Coronary artery (tissue), 2 donors: ENCODE measurements around the gene BCKDK.
"Not testable (repeated sequence)": the region's sequence is repeated elsewhere in the genome, so short reads cannot be mapped to it uniquely, and the experiment has no call there.

Source experiments
- DNase-seq: peaks from one replicate; pipeline ENCODE4 v3.0.0-alpha.2; 2017; ENCODE audit warnings: low spot score
- H3K27ac ChIP-seq, 2 donors: fragments of 200-600 bp; sonication (generic); one replicate each; pipeline ENCODE4 v1.5.1; 2016 to 2019
- H3K4me3 ChIP-seq: fragments of 200-600 bp; sonication (generic); 2 replicates; pipeline ENCODE4 v1.5.1; 2016; ENCODE audit warnings: mild to moderate bottlenecking, moderate library complexity
- TF ChIP-seq, protein P1 (sequence below): fragments of 200-600 bp; sonication (generic); IDR thresholded peaks from one replicate; pipeline ENCODE4 v1.5.1; 2019; ENCODE audit warnings: antibody characterized with exemption

BCKDK gene

DNA sequence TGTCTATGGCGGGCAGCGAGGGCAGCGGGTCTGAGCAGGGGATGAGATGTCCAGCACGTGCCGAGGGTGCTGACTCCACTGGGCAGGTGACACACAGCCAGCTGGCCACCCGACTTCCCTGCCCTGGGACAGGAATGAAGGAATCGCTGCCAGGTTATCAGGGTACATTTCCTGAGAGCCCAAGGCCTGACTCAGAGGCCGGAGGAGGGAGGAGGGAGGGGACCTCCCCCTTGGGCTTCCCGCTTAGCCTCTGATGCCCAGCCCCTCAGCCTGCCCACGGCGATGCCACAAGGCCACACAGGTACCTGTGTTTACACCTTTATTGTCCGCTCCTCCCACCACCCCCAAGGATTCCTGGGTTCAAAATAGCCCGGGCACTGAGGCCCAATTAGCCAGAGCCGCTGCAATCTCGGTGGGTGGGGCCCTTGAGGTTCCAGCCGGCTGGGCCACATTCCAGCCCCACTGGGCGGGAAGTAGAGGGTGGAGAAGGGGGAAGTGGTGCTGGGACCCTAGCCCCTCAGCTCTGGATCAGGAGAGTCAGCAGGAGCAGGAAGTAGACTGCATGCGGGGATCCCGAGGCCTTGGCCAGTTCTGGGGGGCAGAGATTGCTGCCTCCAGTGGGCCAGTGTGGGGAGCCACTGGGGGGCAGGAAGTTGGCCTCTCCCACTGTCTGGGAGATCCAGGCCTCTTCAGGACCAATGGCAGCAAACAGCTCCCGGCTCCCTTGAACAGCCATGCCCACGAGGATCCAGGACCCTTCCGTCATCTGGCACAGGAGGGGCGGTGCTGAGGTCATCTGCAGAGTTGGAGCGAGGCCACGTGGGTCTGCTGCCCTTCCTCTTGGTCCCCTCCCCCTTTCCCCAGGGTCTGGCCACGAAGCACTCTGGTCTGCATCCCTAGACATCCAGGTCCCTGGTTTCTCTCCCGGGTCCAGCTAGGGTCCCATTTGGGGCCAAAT lies 30.7 kb downstream of the BCKDK start:
- Histone ChIP-seq H3K27ac (peak overlapping the region in 1 of 2 donors; percentile 58), H3K4me3 (peak overlapping the region; percentile 44)
- DNase-seq: peak; percentile 81
- TF ChIP-seq, protein P1, sequence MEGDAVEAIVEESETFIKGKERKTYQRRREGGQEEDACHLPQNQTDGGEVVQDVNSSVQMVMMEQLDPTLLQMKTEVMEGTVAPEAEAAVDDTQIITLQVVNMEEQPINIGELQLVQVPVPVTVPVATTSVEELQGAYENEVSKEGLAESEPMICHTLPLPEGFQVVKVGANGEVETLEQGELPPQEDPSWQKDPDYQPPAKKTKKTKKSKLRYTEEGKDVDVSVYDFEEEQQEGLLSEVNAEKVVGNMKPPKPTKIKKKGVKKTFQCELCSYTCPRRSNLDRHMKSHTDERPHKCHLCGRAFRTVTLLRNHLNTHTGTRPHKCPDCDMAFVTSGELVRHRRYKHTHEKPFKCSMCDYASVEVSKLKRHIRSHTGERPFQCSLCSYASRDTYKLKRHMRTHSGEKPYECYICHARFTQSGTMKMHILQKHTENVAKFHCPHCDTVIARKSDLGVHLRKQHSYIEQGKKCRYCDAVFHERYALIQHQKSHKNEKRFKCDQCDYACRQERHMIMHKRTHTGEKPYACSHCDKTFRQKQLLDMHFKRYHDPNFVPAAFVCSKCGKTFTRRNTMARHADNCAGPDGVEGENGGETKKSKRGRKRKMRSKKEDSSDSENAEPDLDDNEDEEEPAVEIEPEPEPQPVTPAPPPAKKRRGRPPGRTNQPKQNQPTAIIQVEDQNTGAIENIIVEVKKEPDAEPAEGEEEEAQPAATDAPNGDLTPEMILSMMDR: no peak

DNA sequence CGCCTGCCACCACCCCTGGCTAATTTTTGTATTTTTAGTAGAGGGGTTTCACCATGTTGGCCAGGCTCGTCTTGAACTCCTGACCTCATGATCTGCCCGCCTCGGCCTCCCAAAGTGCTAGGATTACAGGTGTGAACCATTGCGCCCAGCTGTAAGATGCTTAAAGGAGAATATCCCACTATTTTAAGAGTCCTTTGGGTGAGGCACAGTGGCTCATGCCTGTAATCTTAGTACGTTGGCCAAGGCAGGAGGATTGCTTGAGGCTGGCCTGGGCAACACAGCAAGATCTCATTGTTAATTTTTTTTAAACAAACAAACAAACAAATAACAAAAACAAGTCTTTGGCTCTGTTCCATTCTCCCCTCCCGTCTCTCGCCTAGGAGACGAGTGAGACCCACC lies 32.9 kb downstream of the BCKDK start:
- DNase-seq: not testable (repeated sequence)
- peak overlapping the region; percentile 57 to 90 for H3K27ac ChIP-seq
- H3K4me3 ChIP-seq: peak overlapping the region; percentile 80

DNA sequence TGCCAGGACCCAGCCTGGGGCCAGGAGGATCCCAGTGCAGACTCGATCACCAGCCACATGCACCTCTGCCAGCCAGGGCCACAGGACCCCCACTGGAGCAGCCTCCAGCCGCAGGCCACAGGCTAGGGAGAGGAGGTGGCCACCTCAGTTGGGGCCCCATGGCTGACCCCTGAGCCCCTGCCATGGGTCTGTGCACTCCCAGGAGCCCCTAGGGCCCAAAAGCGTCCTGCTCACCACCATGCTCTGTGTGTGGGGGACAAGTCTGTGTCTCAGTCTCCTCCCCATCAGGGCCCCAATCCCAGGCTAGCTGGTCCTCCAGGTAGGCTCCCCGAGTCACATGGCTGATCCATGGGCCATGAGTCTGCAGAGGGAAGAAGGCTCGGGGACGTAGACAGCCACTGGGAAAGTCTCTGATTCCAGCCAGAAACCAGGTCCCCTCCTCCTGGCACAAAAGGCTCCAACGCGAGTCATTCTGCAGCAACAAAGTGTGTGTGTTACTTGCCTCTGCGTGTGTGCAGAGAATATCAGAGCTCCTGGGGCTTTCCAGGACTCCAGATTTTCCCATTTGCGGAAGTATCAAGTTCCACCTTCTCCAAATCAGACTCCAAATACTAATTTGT lies 33.4 kb downstream of the BCKDK start:
- TF ChIP-seq, protein P1: no peak
- Histone ChIP-seq H3K4me3 (peak overlapping the region; percentile 80), H3K27ac (peak overlapping the region; percentile 57 to 90)
- no peak for DNase-seq

DNA sequence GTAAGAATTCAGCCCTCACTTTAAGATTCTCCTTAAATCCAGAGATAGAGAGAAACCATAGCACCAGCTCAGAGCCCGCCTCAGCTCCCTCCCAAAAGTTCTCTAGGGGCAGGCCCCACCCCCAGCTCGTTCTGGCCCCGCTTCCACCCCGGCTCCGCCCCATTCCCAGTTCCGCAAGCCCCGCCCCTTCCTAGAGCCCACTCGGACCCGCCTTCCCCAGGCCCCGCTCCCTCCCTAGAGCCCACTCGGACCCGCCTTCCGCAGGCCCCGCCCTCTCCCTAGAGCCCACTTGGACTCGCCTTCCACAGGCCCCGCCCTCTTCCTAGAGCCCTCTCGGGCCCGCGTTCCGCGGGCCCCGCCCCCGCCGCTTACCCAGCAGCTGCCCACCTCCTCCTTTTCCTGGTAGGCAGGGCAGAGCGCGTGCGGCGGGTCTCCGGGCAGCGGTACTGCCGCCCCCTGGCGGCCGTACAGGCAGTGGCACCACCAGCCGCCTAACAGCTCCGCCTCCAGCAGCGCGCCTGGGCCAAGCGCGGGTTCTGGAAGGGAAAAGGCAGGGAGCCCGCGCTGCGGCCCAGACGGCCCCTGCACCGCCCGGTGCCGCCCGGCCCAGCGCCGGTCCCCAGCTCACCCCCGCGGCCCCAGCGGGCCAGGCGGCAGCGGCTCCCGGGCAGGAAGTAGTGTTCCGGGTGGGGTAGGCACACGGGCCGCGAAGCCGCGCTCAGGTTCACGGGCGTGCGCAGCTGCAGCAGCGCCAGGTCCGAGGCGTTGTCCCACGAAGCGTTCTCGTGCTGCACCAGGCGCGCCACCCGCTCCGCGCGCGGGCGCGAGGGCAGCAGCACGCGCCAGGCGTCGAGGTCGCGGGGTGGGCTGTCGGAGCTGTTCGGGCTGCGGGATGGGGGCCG lies 34.2 kb downstream of the BCKDK start:
- peak; percentile 100 for DNase-seq
- TF ChIP-seq, protein P1: peak; percentile 99
- Histone ChIP-seq H3K4me3 (peak overlapping the region; percentile 80), H3K27ac (peak overlapping the region; percentile 57 to 90)

DNA sequence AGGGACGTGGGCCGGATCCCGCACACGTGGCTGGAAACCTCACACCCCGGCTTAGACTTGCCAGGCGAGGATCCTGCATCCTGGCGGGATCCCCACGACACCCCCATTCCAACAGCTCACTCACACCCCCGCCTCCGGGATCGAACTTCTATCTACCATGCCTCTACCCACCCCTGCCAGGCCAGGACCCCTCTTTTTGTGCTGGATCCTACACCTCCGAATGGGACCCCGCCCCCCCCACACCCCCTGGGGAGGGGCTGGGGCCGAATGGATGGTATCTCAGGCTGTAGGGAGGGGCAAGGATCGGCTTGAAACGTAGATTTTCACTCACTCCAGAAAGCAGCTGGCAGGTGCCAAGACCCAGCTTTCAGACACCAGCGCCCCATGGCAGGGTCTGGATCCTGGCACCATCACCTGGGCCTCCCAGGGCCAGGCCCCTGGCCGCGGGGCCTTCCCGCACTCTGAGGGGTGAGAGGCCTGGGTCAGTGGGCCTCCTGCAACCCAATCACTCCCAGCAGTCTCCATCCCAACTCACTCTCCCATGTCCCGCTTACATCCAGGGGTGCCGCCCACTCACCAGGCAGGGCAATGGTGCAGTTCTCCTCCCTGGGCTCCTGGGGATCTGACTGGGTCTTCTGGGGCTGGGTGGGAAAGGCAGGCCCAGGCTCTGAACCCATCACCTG lies 35.0 kb downstream of the BCKDK start:
- TF ChIP-seq, protein P1: no peak
- Histone ChIP-seq H3K27ac (peak overlapping the region in 1 of 2 donors; percentile 90), H3K4me3 (peak overlapping the region; percentile 80)
- no peak for DNase-seq

DNA sequence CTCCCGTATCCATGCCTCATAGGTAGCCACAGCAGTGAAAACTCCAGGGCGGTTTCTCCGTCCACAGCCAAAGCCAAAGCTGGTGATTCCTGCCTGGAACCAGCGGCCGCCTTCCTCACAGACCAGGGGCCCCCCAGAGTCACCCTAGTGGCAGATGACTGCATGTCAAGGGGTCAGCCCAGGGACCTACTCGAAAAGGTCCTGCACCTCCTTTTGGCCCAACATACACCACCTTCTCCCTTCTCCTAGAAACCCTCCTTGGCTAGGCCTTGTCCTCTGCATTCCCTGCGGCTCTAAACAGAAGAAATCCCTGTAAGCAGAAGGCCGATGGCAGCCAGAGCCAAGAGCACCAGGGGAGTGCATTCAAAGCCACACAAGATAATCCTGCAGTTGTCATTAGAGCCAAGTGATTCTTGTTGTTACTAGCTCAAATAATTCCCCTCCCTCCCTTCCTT lies 35.5 kb downstream of the BCKDK start:
- DNase-seq: no peak
- Histone ChIP-seq H3K4me3 (no peak overlapping the region), H3K27ac (no peak overlapping the region)
- TF ChIP-seq, protein P1: no peak

DNA sequence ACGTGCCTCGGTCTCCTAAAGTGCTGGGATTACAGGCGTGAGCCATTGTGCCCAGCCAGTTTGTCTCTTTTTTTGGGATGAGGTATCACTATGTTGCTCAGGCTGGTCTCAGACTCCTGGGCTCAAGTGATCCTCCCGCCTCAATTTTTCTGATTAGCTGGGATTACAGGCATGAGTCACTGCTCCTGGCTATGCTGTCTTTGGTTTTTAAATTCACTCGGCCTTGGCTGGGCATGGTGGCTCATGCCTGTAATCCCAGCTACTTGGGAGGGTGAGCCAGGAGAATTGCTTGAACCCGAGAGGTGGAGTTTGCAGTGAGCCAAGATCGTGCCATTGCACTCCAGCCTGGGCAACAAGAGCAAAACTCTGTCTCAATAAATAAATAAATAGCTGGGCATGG lies 36.2 kb downstream of the BCKDK start:
- DNase-seq: not testable (repeated sequence)

More for the DNA sequence above, 36.2 kb downstream of the BCKDK start:
- H3K27ac ChIP-seq, H3K4me3 ChIP-seq: not testable (repeated sequence)
